ENCODE measurements around the gene PPP6R1. TPM values are rescaled to one million over a fixed set of nuclear protein-coding genes. Genes with fewer than 3 reads are reported as not detected.

PPP6R1 gene
- total and polyA plus RNA-seq, 4 donors, result 37.3 to 86.3 (median 48.1) TPM

DNA sequence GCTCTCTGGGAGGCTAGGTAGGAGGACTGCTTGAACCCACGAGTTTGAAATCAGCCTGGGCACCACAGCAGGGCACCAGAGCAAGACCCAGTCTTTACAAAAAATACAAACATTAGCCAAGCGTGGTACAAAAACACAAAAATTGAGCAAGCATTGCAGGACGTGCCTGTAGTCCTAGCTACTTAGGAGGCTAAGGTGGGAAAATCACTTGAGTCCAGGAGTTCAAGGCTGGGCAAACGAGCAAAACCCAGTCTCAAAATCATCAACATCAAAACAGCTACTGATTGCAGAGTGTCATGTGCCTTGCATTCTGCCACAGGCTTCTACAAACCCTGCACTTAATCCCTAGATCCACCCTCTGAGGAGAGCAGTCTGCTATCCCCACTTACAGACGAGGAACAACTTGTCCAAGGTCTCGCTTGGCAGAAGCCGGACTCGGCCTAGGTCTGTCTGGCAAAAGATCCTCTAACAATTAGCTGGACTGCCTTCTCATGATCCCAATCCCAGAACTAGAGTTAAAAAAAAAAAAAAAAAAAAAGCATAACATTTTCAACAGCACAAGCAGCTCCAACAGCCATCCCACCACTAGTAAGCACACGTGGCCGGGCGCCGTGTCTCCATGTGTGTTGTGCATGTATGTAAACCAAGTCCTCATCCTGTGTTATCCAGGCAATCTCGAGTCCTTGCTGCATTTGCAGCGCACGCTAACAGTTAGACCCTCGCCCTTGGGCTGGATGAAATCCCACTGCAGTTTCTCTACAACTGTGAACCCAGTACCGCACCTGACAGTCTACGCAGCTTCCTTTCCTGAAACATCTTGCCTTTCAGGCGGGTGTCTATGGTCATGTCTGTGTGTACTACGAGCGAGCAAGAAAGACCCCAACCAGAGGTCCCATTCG is 2.0 kb downstream of the PPP6R1 start:
- TF ChIP-seq, protein P1, sequence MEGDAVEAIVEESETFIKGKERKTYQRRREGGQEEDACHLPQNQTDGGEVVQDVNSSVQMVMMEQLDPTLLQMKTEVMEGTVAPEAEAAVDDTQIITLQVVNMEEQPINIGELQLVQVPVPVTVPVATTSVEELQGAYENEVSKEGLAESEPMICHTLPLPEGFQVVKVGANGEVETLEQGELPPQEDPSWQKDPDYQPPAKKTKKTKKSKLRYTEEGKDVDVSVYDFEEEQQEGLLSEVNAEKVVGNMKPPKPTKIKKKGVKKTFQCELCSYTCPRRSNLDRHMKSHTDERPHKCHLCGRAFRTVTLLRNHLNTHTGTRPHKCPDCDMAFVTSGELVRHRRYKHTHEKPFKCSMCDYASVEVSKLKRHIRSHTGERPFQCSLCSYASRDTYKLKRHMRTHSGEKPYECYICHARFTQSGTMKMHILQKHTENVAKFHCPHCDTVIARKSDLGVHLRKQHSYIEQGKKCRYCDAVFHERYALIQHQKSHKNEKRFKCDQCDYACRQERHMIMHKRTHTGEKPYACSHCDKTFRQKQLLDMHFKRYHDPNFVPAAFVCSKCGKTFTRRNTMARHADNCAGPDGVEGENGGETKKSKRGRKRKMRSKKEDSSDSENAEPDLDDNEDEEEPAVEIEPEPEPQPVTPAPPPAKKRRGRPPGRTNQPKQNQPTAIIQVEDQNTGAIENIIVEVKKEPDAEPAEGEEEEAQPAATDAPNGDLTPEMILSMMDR (IDR thresholded peaks at IDR 0.05; ENCODE audit: control extremely low read depth, extremely low read depth), result no peak
- Histone ChIP-seq H3K27me3 (ENCODE audit: control insufficient read depth in 3 of 3, insufficient read depth in 3 of 3, low read length in 2 of 3) (no peaks in the 10 kb centered on the region), H3K27ac (ENCODE audit: low read depth in 1 of 2, low read length in 1 of 2) (no peak overlapping the region), H3K9ac (ENCODE audit: insufficient read depth in 1 of 2, low read length in 2 of 2) (peak overlapping the region in 1 of 2 donors; percentile 46), H3K36me3 (ENCODE audit: control insufficient read depth in 4 of 4, insufficient read depth in 4 of 4, low read length in 4 of 4) (peaks cover 0 to 6% (median 2%) of the 10 kb centered on the region in 4 donors), H3K9me3 (ENCODE audit: control insufficient read depth in 4 of 4, insufficient read depth in 3 of 4, low read length in 3 of 4) (no peaks in the 10 kb centered on the region), H3K4me1 (ENCODE audit: control insufficient read depth in 5 of 5, insufficient read depth in 5 of 5, low read length in 5 of 5) (peaks cover 9 to 39% (median 15%) of the 10 kb centered on the region in 5 donors), H3K4me3 (peak overlapping the region; percentile 96)
- 34 to 43% methylated on average over 22 of the region's 22 CpGs for WGBS, 2 donors
- no peak for DNase-seq
- no peak for ATAC-seq (ENCODE audit: insufficient read depth, low FRiP score)

- TF ChIP-seq, protein P1 (IDR thresholded peaks at IDR 0.05; ENCODE audit: control extremely low read depth, extremely low read depth), result no peak
- no peak overlapping the region for H3K4me3 ChIP-seq
- peak overlapping the region in 1 of 2 donors; percentile 51 for H3K27ac ChIP-seq (ENCODE audit: low read depth in 1 of 2, low read length in 1 of 2)
- ATAC-seq (ENCODE audit: insufficient read depth, low FRiP score) (no peak), DNase-seq (no peak)
- H3K9me3 ChIP-seq (ENCODE audit: control insufficient read depth in 4 of 4, insufficient read depth in 3 of 4, low read length in 3 of 4), result no peaks in the 10 kb centered on the region
- peaks cover 0 to 11% (median 3%) of the 10 kb centered on the region in 4 donors for H3K36me3 ChIP-seq (ENCODE audit: control insufficient read depth in 4 of 4, insufficient read depth in 4 of 4, low read length in 4 of 4)
- H3K9ac ChIP-seq (ENCODE audit: insufficient read depth in 1 of 2, low read length in 2 of 2), result no peak overlapping the region
- 35 to 49% methylated on average over 17 of the region's 17 CpGs for whole genome bisulfite sequencing, 2 donors
- H3K4me1 ChIP-seq (ENCODE audit: control insufficient read depth in 5 of 5, insufficient read depth in 5 of 5, low read length in 5 of 5), result peaks cover 9 to 39% (median 15%) of the 10 kb centered on the region in 5 donors
- no peaks in the 10 kb centered on the region for H3K27me3 ChIP-seq (ENCODE audit: control insufficient read depth in 3 of 3, insufficient read depth in 3 of 3, low read length in 2 of 3)
Observed at GRCh38 chr19:55255618-55256423, 3.0 kb downstream of the PPP6R1 start.

DNA sequence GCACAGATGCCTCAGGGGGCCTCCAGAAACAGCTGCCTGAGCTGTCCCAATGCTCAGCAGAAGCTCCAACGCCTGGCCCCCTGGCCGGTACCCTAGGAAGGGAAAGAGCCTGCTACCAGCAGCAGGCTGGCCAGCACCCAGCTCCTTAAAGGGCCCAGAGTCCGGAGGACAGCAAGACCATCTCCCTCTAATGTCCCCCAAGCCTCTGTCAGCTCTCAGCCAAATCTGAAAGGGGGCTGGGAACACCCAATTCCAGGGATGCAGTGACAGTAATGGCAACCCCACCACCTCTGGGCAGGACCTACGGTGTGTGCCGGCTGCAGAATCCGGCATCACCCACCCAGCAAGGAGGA is 4.2 kb downstream of the PPP6R1 start:
- WGBS, 2 donors, result 23 to 60% methylated on average over 6 of the region's 6 CpGs
- H3K4me1 ChIP-seq (ENCODE audit: control insufficient read depth in 5 of 5, insufficient read depth in 5 of 5, low read length in 5 of 5), result peaks cover 8 to 35% (median 9%) of the 10 kb centered on the region in 5 donors
- no peak for ATAC-seq (ENCODE audit: insufficient read depth, low FRiP score)
- peaks cover 0 to 11% (median 4%) of the 10 kb centered on the region in 4 donors for H3K36me3 ChIP-seq (ENCODE audit: control insufficient read depth in 4 of 4, insufficient read depth in 4 of 4, low read length in 4 of 4)
- no peaks in the 10 kb centered on the region for H3K9me3 ChIP-seq (ENCODE audit: control insufficient read depth in 4 of 4, insufficient read depth in 3 of 4, low read length in 3 of 4)
- TF ChIP-seq, protein P1 (IDR thresholded peaks at IDR 0.05; ENCODE audit: control extremely low read depth, extremely low read depth), result no peak
- H3K4me3 ChIP-seq, result no peak overlapping the region
- H3K27me3 ChIP-seq (ENCODE audit: control insufficient read depth in 3 of 3, insufficient read depth in 3 of 3, low read length in 2 of 3), result no peaks in the 10 kb centered on the region
- no peak overlapping the region for H3K9ac ChIP-seq (ENCODE audit: insufficient read depth in 1 of 2, low read length in 2 of 2)
- no peak for DNase-seq
- peak overlapping the region in 1 of 2 donors; percentile 75 for H3K27ac ChIP-seq (ENCODE audit: low read depth in 1 of 2, low read length in 1 of 2)
